AG09319 (cell line): ENCODE data around the gene CTIF.

ENCODE experiments used
- DNase-seq: peaks from one replicate; pipeline ENCODE4 v3.0.0-alpha.2; 2010; ENCODE audit warnings: low read depth; ENCODE audit errors: extremely low read depth
- TF ChIP-seq, protein P1 (sequence below): IDR thresholded peaks from 2 replicates; pipeline ENCODE4 v1.5.1; 2011; ENCODE audit warnings: low read depth, mild to moderate bottlenecking, inconsistent platforms, low read length, moderate library complexity

The CTIF gene

DNA sequence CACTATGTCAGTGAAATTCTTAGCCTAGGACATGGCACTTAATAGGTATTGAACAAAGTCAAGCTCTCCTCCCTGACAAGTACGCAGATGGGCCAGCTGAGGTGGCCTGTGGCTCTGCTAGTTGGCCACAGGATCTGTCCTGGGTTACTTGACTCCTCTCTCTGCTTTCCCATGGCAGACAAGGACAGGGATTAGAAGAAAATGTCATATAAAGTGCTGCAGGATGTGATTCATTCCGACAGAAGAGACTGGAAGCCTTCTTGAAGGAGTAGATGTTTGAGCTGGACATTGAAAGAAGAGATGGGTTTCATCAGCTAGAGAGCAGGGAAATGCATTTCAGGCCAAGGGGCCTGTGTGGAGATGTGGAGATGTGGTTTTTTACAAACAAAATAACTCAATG, 365.3 kb downstream of the CTIF start:
- TF ChIP-seq, protein P1, sequence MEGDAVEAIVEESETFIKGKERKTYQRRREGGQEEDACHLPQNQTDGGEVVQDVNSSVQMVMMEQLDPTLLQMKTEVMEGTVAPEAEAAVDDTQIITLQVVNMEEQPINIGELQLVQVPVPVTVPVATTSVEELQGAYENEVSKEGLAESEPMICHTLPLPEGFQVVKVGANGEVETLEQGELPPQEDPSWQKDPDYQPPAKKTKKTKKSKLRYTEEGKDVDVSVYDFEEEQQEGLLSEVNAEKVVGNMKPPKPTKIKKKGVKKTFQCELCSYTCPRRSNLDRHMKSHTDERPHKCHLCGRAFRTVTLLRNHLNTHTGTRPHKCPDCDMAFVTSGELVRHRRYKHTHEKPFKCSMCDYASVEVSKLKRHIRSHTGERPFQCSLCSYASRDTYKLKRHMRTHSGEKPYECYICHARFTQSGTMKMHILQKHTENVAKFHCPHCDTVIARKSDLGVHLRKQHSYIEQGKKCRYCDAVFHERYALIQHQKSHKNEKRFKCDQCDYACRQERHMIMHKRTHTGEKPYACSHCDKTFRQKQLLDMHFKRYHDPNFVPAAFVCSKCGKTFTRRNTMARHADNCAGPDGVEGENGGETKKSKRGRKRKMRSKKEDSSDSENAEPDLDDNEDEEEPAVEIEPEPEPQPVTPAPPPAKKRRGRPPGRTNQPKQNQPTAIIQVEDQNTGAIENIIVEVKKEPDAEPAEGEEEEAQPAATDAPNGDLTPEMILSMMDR, result no peak
- DNase-seq, result no peak

DNA sequence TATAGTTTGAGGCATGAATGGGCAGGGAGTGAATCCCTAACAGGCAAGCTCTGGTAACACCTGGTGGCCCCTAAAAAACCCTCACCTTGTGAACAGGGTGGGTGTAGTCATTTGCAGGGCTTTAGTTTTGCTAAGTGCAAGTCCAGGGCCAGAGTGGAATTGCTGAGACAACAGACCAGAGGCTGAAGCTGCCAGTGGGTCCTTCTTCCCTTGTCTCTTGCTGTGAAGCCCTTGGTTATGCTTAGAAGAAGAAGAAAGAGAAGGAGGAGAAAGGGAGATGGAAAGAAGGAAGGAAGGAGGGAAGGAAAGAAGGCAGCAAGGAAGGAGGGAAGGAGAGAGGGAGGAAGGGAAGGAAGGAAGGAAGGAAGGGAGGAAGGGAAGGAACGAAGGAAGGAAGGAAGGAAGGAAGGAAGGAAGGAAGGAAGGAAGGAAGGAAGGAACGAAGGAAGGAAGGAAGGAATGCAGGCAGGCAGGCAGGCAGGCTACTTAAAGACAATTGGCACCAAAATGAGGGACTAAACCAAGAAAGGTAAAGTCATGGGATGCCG, 366.1 kb downstream of the CTIF start:
- TF ChIP-seq, protein P1, result no peak
- no peak for DNase-seq

DNA sequence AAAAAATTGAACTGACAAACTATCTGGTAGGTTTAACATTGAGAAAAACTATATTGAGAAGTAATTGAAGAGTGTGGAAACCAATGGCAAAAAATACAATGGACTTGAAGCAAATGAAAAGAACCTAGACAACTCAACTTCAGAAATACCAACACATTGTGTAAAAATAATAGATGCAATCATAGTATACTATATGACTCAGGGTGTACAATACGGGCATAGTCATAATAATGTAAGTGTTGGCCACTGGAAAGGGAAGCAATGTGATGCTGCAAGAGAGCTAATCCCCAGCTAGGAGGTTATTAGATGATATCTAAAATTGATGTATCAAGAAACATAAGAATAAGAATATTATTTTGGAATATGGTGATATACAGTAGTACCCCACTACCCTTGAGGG, 366.7 kb downstream of the CTIF start:
- DNase-seq, result no peak
- TF ChIP-seq, protein P1, result no peak

DNA sequence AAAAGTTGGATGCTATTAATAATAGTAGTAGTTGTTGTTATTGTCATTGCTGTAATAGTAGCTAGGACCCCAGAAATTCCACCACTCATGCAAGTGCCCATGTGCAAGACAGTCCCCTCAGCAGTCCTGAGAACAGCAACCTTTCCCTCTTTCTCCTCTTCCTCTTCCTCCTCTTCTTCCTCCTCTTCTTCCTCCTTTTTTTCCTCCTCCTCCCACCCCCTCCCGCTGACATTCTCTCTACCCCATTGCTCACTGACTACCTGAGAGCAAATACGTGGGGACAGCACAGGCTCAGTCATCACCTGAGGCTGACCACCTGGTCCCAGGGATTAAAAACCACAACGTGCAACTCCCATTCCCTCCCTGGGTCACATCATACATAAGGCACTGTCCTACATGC, 370.1 kb downstream of the CTIF start:
- TF ChIP-seq, protein P1, result no peak
- DNase-seq, result no peak

DNA sequence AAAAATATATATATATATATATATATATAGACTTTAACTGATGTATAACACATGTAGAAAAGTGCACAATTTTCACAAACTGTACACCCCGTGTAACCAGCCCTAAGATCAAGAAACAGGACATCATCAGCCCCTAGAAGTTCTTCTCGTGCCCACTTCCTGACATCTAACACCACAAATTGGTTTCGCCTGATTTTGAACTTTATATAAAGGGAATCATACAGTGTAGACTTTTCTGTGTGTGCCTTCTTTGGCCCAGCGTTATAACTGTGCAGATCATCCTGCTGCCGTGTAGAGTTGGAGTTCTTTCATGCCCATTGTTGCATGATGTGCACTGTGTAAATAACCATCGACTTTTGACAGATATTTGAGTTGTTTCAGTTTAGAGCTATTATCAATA, 370.9 kb downstream of the CTIF start:
- TF ChIP-seq, protein P1, result no peak
- no peak for DNase-seq

DNA sequence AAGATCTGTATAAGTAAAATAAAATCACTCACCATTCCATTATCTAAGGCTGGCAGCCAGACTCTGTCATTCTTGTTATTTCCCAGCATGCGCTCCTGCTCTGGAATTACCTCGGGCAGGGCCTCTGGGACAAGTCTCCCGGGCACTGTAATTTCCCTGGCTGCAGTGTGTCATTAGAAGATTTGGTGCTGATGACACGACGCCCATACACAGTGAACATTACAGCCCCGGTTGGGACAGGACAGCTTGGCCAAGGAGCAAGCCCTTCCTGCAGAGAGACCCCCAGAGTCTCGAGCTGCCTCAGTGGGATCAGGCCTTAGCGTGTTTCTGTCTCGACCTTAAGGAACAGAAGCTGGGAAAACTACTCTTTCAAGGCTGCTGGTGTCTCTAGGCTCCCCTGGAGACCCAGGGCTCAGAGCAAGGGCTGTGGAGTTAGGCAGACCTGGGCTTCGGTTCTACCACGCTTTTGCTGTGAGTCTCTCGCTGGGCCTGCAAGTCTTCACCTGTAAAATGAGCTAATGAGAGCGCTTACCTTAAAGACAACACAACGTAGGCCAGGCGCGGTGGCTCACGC, 372.2 kb downstream of the CTIF start:
- DNase-seq, result no peak
- TF ChIP-seq, protein P1, result no peak
